Kasumi-1 (cell line): ENCODE results near the gene SLC22A16.

ENCODE experiments used
- DNase-seq, 2 experiments: peaks; one replicate each; lab custom pipeline; 2025; lab: John Stamatoyannopoulos, UW

The SLC22A16 gene

GRCh38 chr6:110401585-110402176 lies 74.7 kb downstream of the SLC22A16 start:
- no peak for DNase-seq

GRCh38 chr6:110400208-110400607 lies 76.2 kb downstream of the SLC22A16 start:
- DNase-seq, result no peak

GRCh38 chr6:110399219-110400071 lies 77.0 kb downstream of the SLC22A16 start:
- no peak for DNase-seq

- no peak for DNase-seq
Measured at GRCh38 chr6:110398778-110399177, 77.6 kb downstream of the SLC22A16 start.

GRCh38 chr6:110395221-110395620 lies 81.2 kb downstream of the SLC22A16 start:
- no peak for DNase-seq

- DNase-seq, result no peak
Measured at GRCh38 chr6:110394409-110394808, 82.0 kb downstream of the SLC22A16 start.

- DNase-seq, result no peak
Measured at GRCh38 chr6:110392727-110393126, 83.7 kb downstream of the SLC22A16 start.

GRCh38 chr6:110390404-110390803 lies 86.0 kb downstream of the SLC22A16 start:
- no peak for DNase-seq

- DNase-seq, result peak in 1 of 2 experiments; percentile 25
Measured at GRCh38 chr6:110389689-110390382, 86.6 kb downstream of the SLC22A16 start.

GRCh38 chr6:110387986-110388385 lies 88.4 kb downstream of the SLC22A16 start:
- DNase-seq, result no peak

GRCh38 chr6:110385458-110385863 lies 91.0 kb downstream of the SLC22A16 start:
- DNase-seq, result no peak

- no peak for DNase-seq
Measured at GRCh38 chr6:110378552-110378951, 97.9 kb downstream of the SLC22A16 start.
